Kidney (tissue), 14 donors: ENCODE results near the gene BTBD1. TPM values are rescaled to one million over a fixed set of nuclear protein-coding genes. Genes with fewer than 3 reads are reported as not detected.

Experiments
- DNase-seq, 5 donors: peaks; one replicate each; pipeline ENCODE4 v3.0.0-alpha.2; 2013 to 2020
- FAIRE-seq: peaks from 2 replicates; lab custom pipeline; 2012; peaks lifted over from hg19 to GRCh38; lab: Jason Lieb, UNC
- H3K27ac ChIP-seq, 2 donors: one replicate each; pipeline ENCODE4 v1.7.0; 2013; ENCODE audit warnings: low read depth in 2 of 2, low read length in 2 of 2, inconsistent platforms in 1 of 2
- H3K27me3 ChIP-seq: one replicate; pipeline ENCODE4 v1.7.1; 2013; ENCODE audit warnings: low read length, inconsistent platforms; ENCODE audit not compliant: control insufficient read depth, insufficient read depth
- H3K36me3 ChIP-seq, 3 donors: one replicate each; pipeline versions ENCODE4 v1.7.0 to v1.7.1; 2013; ENCODE audit warnings: low read length in 3 of 3, control low read depth in 1 of 3, inconsistent platforms in 1 of 3; ENCODE audit not compliant: insufficient read depth in 3 of 3, control insufficient read depth in 2 of 3
- H3K4me1 ChIP-seq, 3 donors: one replicate each; pipeline versions ENCODE4 v1.7.0 to v1.7.1; 2013; ENCODE audit warnings: low read length in 3 of 3, inconsistent platforms in 1 of 3, low read depth in 1 of 3; ENCODE audit not compliant: control insufficient read depth in 2 of 3, insufficient read depth in 2 of 3
- H3K4me3 ChIP-seq, 3 donors: one replicate each; pipeline versions ENCODE4 v1.7.0 to v1.8.1; 2013; ENCODE audit warnings: low read length in 3 of 3, control low read depth in 1 of 3, inconsistent platforms in 1 of 3
- H3K9ac ChIP-seq, 3 donors: one replicate each; pipeline versions ENCODE4 v1.7.0 to v1.7.1; 2013; ENCODE audit warnings: low read length in 3 of 3, control low read depth in 1 of 3, inconsistent platforms in 1 of 3
- H3K9me3 ChIP-seq, 3 donors: one replicate each; pipeline versions ENCODE4 v1.7.0 to v1.7.1; 2013; ENCODE audit warnings: low read length in 3 of 3, control low read depth in 1 of 3, inconsistent platforms in 1 of 3; ENCODE audit not compliant: control insufficient read depth in 2 of 3, insufficient read depth in 1 of 3
- CTCF ChIP-seq: IDR thresholded peaks from 3 replicates; pipeline ENCODE4 v1.5.1; 2012; ENCODE audit warnings: mild to moderate bottlenecking, moderate library complexity, borderline replicate concordance; ENCODE audit not compliant: insufficient read depth; ENCODE audit errors: extremely low read depth
- intact Hi-C: fragments of 100-400 bp; cut with DNase I; formaldehyde crosslinking; loops from one replicate; pipeline ENCODE4 v1.11.1; 2022
- polyA plus RNA-seq: library from polyadenylated mRNA; stranded (reverse); fragments of 350-450 nt; fragmentation: Illumina TruSeq; extraction: RNeasy Lipid Tissue Mini Kit (QIAGEN cat#74804); gene quantifications from one replicate; pipeline ENCODE4 v1.2.3, GENCODE V29; 2014; ENCODE audit warnings: low read depth, low replicate concordance; ENCODE audit not compliant: insufficient read depth
- total RNA-seq: library from RNA; stranded (reverse); fragmentation: NEBNext Ultra II Directional; extraction: Animal tissue kit (Norgen Biotek cat#: 25700); gene quantifications from one replicate; pipeline ENCODE4 v1.2.1, GENCODE V29; 2021
- donor health status: control.
- donor health status: control.
- donor health status: control.
- donor health status: control.
- donor health status: control.
- donor health status: DM: yes; HTN: yes; CAD: no.
- donor health status: Normal renal cell carcinoma (clear cell type).

The BTBD1 gene
- total and polyA plus RNA-seq, 2 donors from 2014 or later: 29.1 to 52.0 TPM

DNA sequence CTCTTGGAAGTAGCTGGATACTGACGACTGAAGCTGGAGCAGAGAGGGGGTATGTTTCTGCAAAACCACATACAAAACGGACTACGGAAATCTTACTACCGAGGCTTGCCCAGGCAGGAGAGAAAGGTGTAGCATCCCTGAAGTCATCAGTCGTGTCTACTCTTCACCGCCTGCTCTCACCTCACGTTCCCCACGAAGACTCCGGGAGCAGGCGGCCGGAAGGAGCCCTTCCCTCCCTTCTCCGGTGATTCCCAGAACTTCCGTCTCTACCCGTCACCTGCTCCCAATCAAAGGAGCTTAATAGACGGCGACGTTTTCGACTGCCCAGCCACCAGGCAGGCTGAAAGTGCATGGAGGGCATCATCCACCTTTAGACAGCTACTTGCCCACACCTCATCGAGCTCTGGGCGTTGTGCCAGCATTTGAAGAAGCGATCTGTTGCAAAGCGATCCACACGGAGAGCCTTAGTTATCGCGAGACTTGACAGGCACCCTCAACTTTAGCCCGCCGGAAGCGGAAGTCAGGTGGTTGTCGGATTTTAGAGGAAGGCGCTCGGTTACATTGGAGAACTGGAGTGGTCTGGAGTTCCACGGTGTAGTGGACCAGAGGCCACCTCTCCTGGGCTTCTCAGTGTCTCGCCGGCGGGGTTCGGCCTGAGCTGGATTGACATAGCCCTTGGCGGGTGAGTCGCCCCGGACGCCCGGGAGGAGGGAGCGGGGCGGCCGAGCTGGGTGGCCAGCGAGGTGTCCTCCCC is 81.2 kb downstream of the BTBD1 start, which contains the start of gene RAMAC:
Gene RAMAC (plus strand): TSS at position 523 of the 754 bp plus-strand sequence. CDS start 2,809 bp downstream, outside the sequence.
- H3K27me3 ChIP-seq: no peaks in the 10 kb centered on the region
- peak within 1 kb of the TSS; percentile 91 to 95 (median 94) for H3K9ac ChIP-seq
- H3K4me1 ChIP-seq: peaks cover 0 to 3% (median 0%) of the 10 kb centered on the region in 3 donors
- FAIRE-seq (peak; percentile 55), DNase-seq (peak; percentile 96 to 99 (median 97))
- H3K27ac ChIP-seq: peak within 1 kb of the TSS; percentile 81 to 84
- H3K4me3 ChIP-seq: peak within 1 kb of the TSS; percentile 92 to 97 (median 95)
- no peaks in the 10 kb centered on the region for H3K9me3 ChIP-seq
- no peak for TF ChIP-seq CTCF
- intact Hi-C loops: no loop called here
- peaks cover 0 to 7% (median 6%) of the 10 kb centered on the region in 3 donors for H3K36me3 ChIP-seq

DNA sequence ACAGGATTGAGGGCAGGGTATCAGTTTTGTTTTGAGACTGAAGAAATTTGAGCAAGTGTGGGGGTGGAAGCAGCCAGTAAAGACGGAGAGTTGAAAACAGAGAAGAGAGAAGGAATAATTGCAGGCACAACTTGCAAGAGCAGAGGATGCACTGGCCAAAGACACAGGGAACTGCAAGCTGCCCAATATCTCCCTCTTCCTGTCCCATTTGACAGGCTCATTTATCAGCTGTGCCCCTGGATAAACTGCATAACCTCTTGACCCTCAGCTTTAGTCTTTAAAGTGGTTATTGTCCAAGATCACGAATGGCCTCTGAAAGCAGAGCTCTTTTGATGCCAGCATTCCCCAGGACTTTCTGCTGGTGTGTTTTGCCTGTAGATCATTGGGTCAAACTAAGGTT is 86.1 kb downstream of the BTBD1 start:
- Histone ChIP-seq H3K27me3 (no peaks in the 10 kb centered on the region), H3K4me1 (peaks cover 0 to 3% (median 0%) of the 10 kb centered on the region in 3 donors), H3K36me3 (no peaks in the 10 kb centered on the region), H3K9me3 (no peaks in the 10 kb centered on the region), H3K27ac (no peak overlapping the region), H3K9ac (no peak overlapping the region), H3K4me3 (no peak overlapping the region)
- FAIRE-seq (no peak), DNase-seq (peak in 4 of 5 donors; percentile 38 to 55 (median 49))
- intact Hi-C loops: no loop called here
- no peak for TF ChIP-seq CTCF

DNA sequence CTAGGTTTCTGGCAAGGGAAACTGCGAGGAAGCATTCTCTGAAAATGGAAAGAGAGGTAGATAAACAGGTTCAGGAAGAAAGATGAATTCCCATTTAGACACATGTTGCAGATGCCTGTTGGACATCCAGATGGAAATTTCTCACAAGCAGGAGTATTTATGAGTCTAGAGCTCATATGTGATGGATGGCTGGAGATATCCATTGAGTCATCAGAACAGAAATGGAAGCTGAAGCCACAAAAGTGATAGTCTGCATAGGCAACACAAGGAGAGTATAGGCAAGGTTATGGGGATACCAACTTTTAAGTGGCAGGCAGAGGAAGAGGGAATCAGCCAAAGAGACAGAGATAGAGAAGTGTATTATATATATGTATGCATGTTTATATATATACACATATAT is 87.3 kb downstream of the BTBD1 start:
- Histone ChIP-seq H3K27me3 (no peaks in the 10 kb centered on the region), H3K36me3 (no peaks in the 10 kb centered on the region), H3K9me3 (no peaks in the 10 kb centered on the region), H3K27ac (no peak overlapping the region), H3K4me1 (no peaks in the 10 kb centered on the region), H3K9ac (no peak overlapping the region), H3K4me3 (no peak overlapping the region)
- TF ChIP-seq CTCF: no peak
- DNase-seq (no peak), FAIRE-seq (no peak)
- intact Hi-C loops: no loop called here
